ENCODE data around the gene SLC39A11. TPM values are rescaled to one million over a fixed set of nuclear protein-coding genes. Genes with fewer than 3 reads are reported as not detected.

SLC39A11 gene
- total and polyA plus RNA-seq, 2 of the 13 experiments (the other 11 are each of a cell fraction or from before 2014, with no cell fraction given) = 17.2 to 31.5 TPM

DNA sequence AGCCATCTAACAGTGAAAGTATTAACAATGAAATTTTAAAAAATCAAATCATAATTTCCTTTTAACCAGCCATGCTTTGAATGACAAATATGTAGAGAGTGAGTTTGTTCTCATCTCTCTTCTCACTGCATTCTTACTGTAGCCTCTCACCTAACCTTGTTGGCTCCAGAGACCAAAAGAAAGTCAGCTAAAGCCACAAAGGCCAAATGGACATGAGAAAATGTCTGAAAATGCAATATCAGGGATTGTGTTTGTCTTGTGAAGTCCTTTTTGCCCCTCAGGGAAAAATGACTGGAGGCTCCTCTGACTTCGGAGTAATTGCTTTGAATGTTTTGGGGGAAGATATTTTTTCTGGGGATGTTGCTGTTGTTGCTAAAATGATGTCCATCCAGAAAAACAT is 166.3 kb downstream of the SLC39A11 start:
- no peaks in the 10 kb centered on the region for H3K36me3 ChIP-seq (replicated peaks in 1 of 2; ENCODE audit: control insufficient read depth in 1 of 2, insufficient read depth in 2 of 2, low read length in 2 of 2)
- H3K27ac ChIP-seq (ENCODE audit: extremely low read length, insufficient read depth, low read length) = no peak overlapping the region
- TF ChIP-seq ZNF674 (CRISPR knock-in tag; IDR thresholded peaks at IDR 0.05; ENCODE audit: low read depth) (no peak), ETV6 (CRISPR knock-in tag; conservative IDR thresholded peaks at IDR 0.05) (no peak), GTF3A (CRISPR knock-in tag; conservative IDR thresholded peaks at IDR 0.05) (no peak), ZNF776 (CRISPR knock-in tag; IDR thresholded peaks at IDR 0.05) (no peak), JUN (CRISPR knock-in tag; IDR thresholded peaks at IDR 0.05) (no peak), TOPORS (CRISPR knock-in tag; IDR thresholded peaks at IDR 0.05) (no peak), ZNF563 (CRISPR knock-in tag; IDR thresholded peaks at IDR 0.05) (no peak), IKZF4 (CRISPR knock-in tag; IDR thresholded peaks at IDR 0.05; ENCODE audit: borderline replicate concordance, low read depth, not compliant biosample characterization) (no peak)
- TF ChIP-seq, protein P1, sequence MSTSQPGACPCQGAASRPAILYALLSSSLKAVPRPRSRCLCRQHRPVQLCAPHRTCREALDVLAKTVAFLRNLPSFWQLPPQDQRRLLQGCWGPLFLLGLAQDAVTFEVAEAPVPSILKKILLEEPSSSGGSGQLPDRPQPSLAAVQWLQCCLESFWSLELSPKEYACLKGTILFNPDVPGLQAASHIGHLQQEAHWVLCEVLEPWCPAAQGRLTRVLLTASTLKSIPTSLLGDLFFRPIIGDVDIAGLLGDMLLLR (CRISPR knock-in tag; IDR thresholded peaks at IDR 0.05) = no peak
- BruUV-seq (replicated peaks) = no TSS peak
- no peak for ATAC-seq
- H3K27me3 ChIP-seq (ENCODE audit: control insufficient read depth in 1 of 2, insufficient read depth in 2 of 2, low read length in 2 of 2) = no peaks in the 10 kb centered on the region
- no peak overlapping the region for H3K9ac ChIP-seq (ENCODE audit: insufficient read depth, low read depth, low read length)
- no peaks in the 10 kb centered on the region for H4K20me1 ChIP-seq (ENCODE audit: insufficient read depth, low read length)
- no peak overlapping the region for H3K4me2 ChIP-seq (ENCODE audit: low read depth, low read length)
- H3K9me3 ChIP-seq (ENCODE audit: low read length) = no peaks in the 10 kb centered on the region
- 93% methylated on average over 1 of the region's 1 CpG for WGBS (ENCODE audit: low lambda C conversion rate)
- peaks cover 37% of the 10 kb centered on the region for H3K4me1 ChIP-seq (ENCODE audit: insufficient read depth, low read length)
- no peak overlapping the region for H2AFZ ChIP-seq (ENCODE audit: low read length)
- no peak for DNase-seq (ENCODE audit: low spot score)
- no peak for FAIRE-seq
- in situ Hi-C loops (cut with HindIII; ENCODE audit: extremely low pct_ligation_motif_present, low pct_unique_long_range_greater_than_20kb) (loop anchor here (25.0 kb wide), 1 partner anchor 364 kb away; no protein-coding TSS in a partner anchor), intact Hi-C loops (cut with micrococcal nuclease; ENCODE audit: unreplicated experiment) (no loop called here)
- CTCF ChIA-PET (ENCODE audit: low intra/inter-chr PET ratio, low total read pairs) = no interaction called here
- no peak overlapping the region for H3K4me3 ChIP-seq (replicated peaks in 1 of 3; ENCODE audit: insufficient read depth in 1 of 3, low read depth in 2 of 3, low read length in 3 of 3)
- no peaks in the 10 kb centered on the region for H3K79me2 ChIP-seq (ENCODE audit: insufficient read depth, low read length)
- POLR2A ChIA-PET = no interaction called here

DNA sequence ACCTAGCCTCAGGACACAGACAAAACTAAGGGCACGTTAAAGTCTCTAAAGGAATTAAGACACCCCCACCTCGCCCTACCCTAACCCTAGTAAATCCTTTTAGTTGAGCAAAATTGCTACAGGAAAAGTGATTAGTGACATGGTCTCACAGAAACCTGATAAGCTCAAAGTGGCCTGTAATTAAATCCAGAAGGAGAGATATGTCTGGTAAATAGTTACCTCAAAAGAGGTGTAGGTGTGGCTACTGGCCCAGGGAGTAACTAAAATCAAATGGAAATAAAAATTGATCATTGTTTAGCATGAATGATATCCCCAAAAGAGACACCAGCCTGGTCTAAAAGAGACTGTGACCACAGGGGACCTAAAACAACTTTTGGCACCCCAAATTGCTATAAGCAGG is 168.3 kb downstream of the SLC39A11 start:
- intact Hi-C loops (cut with micrococcal nuclease; ENCODE audit: unreplicated experiment) (no loop called here), in situ Hi-C loops (cut with HindIII; ENCODE audit: extremely low pct_ligation_motif_present, low pct_unique_long_range_greater_than_20kb) (no loop called here)
- ChIA-PET POLR2A (no interaction called here), CTCF (ENCODE audit: low intra/inter-chr PET ratio, low total read pairs) (no interaction called here)
- H3K4me2 ChIP-seq (ENCODE audit: low read depth, low read length) = no peak overlapping the region
- H2AFZ ChIP-seq (ENCODE audit: low read length) = no peak overlapping the region
- BruUV-seq (replicated peaks) = no TSS peak
- FAIRE-seq (no peak), DNase-seq (ENCODE audit: low spot score) (no peak), ATAC-seq (no peak)
- no peaks in the 10 kb centered on the region for H3K79me2 ChIP-seq (ENCODE audit: insufficient read depth, low read length)
- WGBS (ENCODE audit: low lambda C conversion rate) = 94% methylated on average over 2 of the region's 2 CpGs
- H3K4me1 ChIP-seq (ENCODE audit: insufficient read depth, low read length) = peaks cover 25% of the 10 kb centered on the region
- no peak overlapping the region for H3K9ac ChIP-seq (ENCODE audit: insufficient read depth, low read depth, low read length)
- H4K20me1 ChIP-seq (ENCODE audit: insufficient read depth, low read length) = no peaks in the 10 kb centered on the region
- H3K27ac ChIP-seq (ENCODE audit: extremely low read length, insufficient read depth, low read length) = no peak overlapping the region
- no peaks in the 10 kb centered on the region for H3K9me3 ChIP-seq (ENCODE audit: low read length)
- H3K36me3 ChIP-seq (replicated peaks in 1 of 2; ENCODE audit: control insufficient read depth in 1 of 2, insufficient read depth in 2 of 2, low read length in 2 of 2) = no peaks in the 10 kb centered on the region
- H3K4me3 ChIP-seq (replicated peaks in 1 of 3; ENCODE audit: insufficient read depth in 1 of 3, low read depth in 2 of 3, low read length in 3 of 3) = no peak overlapping the region
- H3K27me3 ChIP-seq (ENCODE audit: control insufficient read depth in 1 of 2, insufficient read depth in 2 of 2, low read length in 2 of 2) = no peaks in the 10 kb centered on the region
- TF ChIP-seq LCORL (IDR thresholded peaks at IDR 0.05) = no peak
- no peak for TF ChIP-seq LCORL (CRISPR knock-in tag; IDR thresholded peaks at IDR 0.05)
- TF ChIP-seq, protein P2, sequence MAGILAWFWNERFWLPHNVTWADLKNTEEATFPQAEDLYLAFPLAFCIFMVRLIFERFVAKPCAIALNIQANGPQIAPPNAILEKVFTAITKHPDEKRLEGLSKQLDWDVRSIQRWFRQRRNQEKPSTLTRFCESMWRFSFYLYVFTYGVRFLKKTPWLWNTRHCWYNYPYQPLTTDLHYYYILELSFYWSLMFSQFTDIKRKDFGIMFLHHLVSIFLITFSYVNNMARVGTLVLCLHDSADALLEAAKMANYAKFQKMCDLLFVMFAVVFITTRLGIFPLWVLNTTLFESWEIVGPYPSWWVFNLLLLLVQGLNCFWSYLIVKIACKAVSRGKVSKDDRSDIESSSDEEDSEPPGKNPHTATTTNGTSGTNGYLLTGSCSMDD (CRISPR knock-in tag; IDR thresholded peaks at IDR 0.05) = no peak
- TF ChIP-seq AFF4 (CRISPR knock-in tag; IDR thresholded peaks at IDR 0.05) = no peak
- no peak for TF ChIP-seq IRF1 (CRISPR knock-in tag; IDR thresholded peaks at IDR 0.05; ENCODE audit: low read depth)

Data from HepG2 (cell line).